ENCODE results near the gene RNF31. TPM values are rescaled to one million over a fixed set of nuclear protein-coding genes. Genes with fewer than 3 reads are reported as not detected.

The RNF31 gene
- total RNA-seq, 1 experiment from 2014 or later: 48.6 TPM

GRCh38 chr14:24144451-24144850 is 2.8 kb upstream of the RNF31 start:
- Histone ChIP-seq H3K27ac (ENCODE audit: low read length) (no peak overlapping the region), H3K4me1 (ENCODE audit: control insufficient read depth, insufficient read depth, low read length) (peaks cover 9% of the 10 kb centered on the region), H3K36me3 (ENCODE audit: control insufficient read depth, insufficient read depth, low read length) (peaks cover 3% of the 10 kb centered on the region; the same call in 1 of the 2 replicates), H3K9me3 (ENCODE audit: control insufficient read depth, insufficient read depth, low read depth, low read length) (no peaks in the 10 kb centered on the region), H3K27me3 (ENCODE audit: control insufficient read depth, insufficient read depth, low read length) (no peaks in the 10 kb centered on the region), H3K4me3 (ENCODE audit: low read depth in 2 of 2, low read length in 2 of 2) (no peak overlapping the region)
- ATAC-seq: no peak
- ChIA-PET CTCF (no interaction called here), POLR2A (no interaction called here)
- TF ChIP-seq TCF7L2 (IDR thresholded peaks at IDR 0.05; ENCODE audit: low read depth, low read length): no peak
- TF ChIP-seq CTCF (IDR thresholded peaks at IDR 0.05): no peak
- TF ChIP-seq SIN3A (IDR thresholded peaks at IDR 0.05; ENCODE audit: borderline replicate concordance, insufficient read depth, low read depth, low read length): no peak
- TF ChIP-seq, protein P1, sequence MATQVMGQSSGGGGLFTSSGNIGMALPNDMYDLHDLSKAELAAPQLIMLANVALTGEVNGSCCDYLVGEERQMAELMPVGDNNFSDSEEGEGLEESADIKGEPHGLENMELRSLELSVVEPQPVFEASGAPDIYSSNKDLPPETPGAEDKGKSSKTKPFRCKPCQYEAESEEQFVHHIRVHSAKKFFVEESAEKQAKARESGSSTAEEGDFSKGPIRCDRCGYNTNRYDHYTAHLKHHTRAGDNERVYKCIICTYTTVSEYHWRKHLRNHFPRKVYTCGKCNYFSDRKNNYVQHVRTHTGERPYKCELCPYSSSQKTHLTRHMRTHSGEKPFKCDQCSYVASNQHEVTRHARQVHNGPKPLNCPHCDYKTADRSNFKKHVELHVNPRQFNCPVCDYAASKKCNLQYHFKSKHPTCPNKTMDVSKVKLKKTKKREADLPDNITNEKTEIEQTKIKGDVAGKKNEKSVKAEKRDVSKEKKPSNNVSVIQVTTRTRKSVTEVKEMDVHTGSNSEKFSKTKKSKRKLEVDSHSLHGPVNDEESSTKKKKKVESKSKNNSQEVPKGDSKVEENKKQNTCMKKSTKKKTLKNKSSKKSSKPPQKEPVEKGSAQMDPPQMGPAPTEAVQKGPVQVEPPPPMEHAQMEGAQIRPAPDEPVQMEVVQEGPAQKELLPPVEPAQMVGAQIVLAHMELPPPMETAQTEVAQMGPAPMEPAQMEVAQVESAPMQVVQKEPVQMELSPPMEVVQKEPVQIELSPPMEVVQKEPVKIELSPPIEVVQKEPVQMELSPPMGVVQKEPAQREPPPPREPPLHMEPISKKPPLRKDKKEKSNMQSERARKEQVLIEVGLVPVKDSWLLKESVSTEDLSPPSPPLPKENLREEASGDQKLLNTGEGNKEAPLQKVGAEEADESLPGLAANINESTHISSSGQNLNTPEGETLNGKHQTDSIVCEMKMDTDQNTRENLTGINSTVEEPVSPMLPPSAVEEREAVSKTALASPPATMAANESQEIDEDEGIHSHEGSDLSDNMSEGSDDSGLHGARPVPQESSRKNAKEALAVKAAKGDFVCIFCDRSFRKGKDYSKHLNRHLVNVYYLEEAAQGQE (IDR thresholded peaks at IDR 0.05; ENCODE audit: insufficient read depth in 1 of 2, low read depth in 2 of 2, low read length in 1 of 2): no peak
- no peak for TF ChIP-seq POLR2AphosphoS5 (IDR thresholded peaks at IDR 0.05; ENCODE audit: low read depth, low read length)
- in situ Hi-C loops (cut with HindIII; ENCODE audit: low pct_unique_long_range_greater_than_20kb, low sequenced_read_pairs) (no loop called here), intact Hi-C loops (cut with micrococcal nuclease; ENCODE audit: unreplicated experiment) (no loop called here)
- no TSS peak for BruUV-seq (replicated peaks)
- no peak for DNase-seq (ENCODE audit: low read depth, low spot score)

- DNase-seq (ENCODE audit: low read depth, low spot score): no peak
- TF ChIP-seq TCF7L2 (IDR thresholded peaks at IDR 0.05; ENCODE audit: low read depth, low read length) (no peak), CTCF (IDR thresholded peaks at IDR 0.05) (no peak), SIN3A (IDR thresholded peaks at IDR 0.05; ENCODE audit: borderline replicate concordance, insufficient read depth, low read depth, low read length) (no peak), POLR2AphosphoS5 (IDR thresholded peaks at IDR 0.05; ENCODE audit: low read depth, low read length) (no peak)
- TF ChIP-seq, protein P1 (IDR thresholded peaks at IDR 0.05; ENCODE audit: insufficient read depth in 1 of 2, low read depth in 2 of 2, low read length in 1 of 2): no peak
- in situ Hi-C loops (cut with HindIII; ENCODE audit: low pct_unique_long_range_greater_than_20kb, low sequenced_read_pairs): no loop called here
- H3K27me3 ChIP-seq (ENCODE audit: control insufficient read depth, insufficient read depth, low read length): no peaks in the 10 kb centered on the region
- H3K4me1 ChIP-seq (ENCODE audit: control insufficient read depth, insufficient read depth, low read length): peaks cover 6% of the 10 kb centered on the region; the same call in 1 of the 2 replicates
- H3K36me3 ChIP-seq (ENCODE audit: control insufficient read depth, insufficient read depth, low read length): peaks cover 3% of the 10 kb centered on the region
- intact Hi-C loops (cut with micrococcal nuclease; ENCODE audit: unreplicated experiment): no loop called here
- CTCF ChIA-PET: no interaction called here
- no peak for ATAC-seq
- peak overlapping the region; percentile 87 to 96 for H3K4me3 ChIP-seq (ENCODE audit: low read depth in 2 of 2, low read length in 2 of 2)
- peak overlapping the region; percentile 94 for H3K27ac ChIP-seq (ENCODE audit: low read length)
- H3K9me3 ChIP-seq (ENCODE audit: control insufficient read depth, insufficient read depth, low read depth, low read length): no peaks in the 10 kb centered on the region
- POLR2A ChIA-PET: no interaction called here
- no TSS peak for BruUV-seq (replicated peaks)
Observed at GRCh38 chr14:24145219-24145618, 2.1 kb upstream of the RNF31 start.
